IMR-90 (cell line): ENCODE results near the gene ATG10. TPM values are rescaled to one million over a fixed set of nuclear protein-coding genes. Genes with fewer than 3 reads are reported as not detected.

Source experiments
- ATAC-seq: fragments of 200-7000 bp; cut with Tn5 transposase; 2 replicates; pipeline ENCODE4 v1.9.1; 2020; ENCODE audit warnings: low read depth, mild to moderate bottlenecking, moderate library complexity
- BruUV-seq: library from RNA; stranded (reverse); fragments of 400-500 nt; replicated peaks from 2 replicates; lab custom pipeline; 2021; lab: Mats Ljungman, UMichigan
- CTCF ChIA-PET: fragments of 300-600 bp; formaldehyde crosslinking; extraction: SDS; loops from one replicate; lab custom pipeline; 2021; ENCODE audit warnings: antibody characterized with exemption; lab: Yijun Ruan, JAX
- POLR2A ChIA-PET: fragments of 300-600 bp; sonication (Branson Sonifier 250); formaldehyde crosslinking; loops from one replicate; lab custom pipeline; 2022; ENCODE audit warnings: antibody characterized with exemption; ENCODE audit not compliant: unreplicated experiment; lab: Charles Lee
- DNase-seq: peaks from one replicate; pipeline ENCODE4 v3.0.0; 2013
- H2AFZ ChIP-seq: replicated peaks from 2 replicates; pipeline ENCODE3; 2013; ENCODE audit warnings: low read length, mild to moderate bottlenecking; ENCODE audit not compliant: poor library complexity
- H2AK5ac ChIP-seq: 2 replicates; pipeline ENCODE4 v1.6.1; 2013; ENCODE audit warnings: low read depth, low read length, inconsistent platforms
- H2AK9ac ChIP-seq: replicated peaks from 2 replicates; pipeline ENCODE3; 2013; ENCODE audit warnings: mild to moderate bottlenecking, low read depth, low read length, moderate library complexity; ENCODE audit not compliant: poor library complexity
- H2BK120ac ChIP-seq: 2 replicates; pipeline ENCODE4 v1.6.1; 2013; ENCODE audit warnings: low read depth, low read length, inconsistent platforms
- H2BK15ac ChIP-seq: 3 replicates; pipeline ENCODE4 v1.6.1; 2013; ENCODE audit warnings: low read depth, low read length, inconsistent platforms
- H2BK20ac ChIP-seq: 2 replicates; pipeline ENCODE4 v1.6.1; 2013; ENCODE audit warnings: low read depth, mild to moderate bottlenecking, inconsistent platforms, low read length, moderate library complexity
- H2BK5ac ChIP-seq: 2 replicates; pipeline ENCODE4 v1.6.1; 2013; ENCODE audit warnings: mild to moderate bottlenecking, low read depth, low read length, inconsistent platforms; ENCODE audit not compliant: poor library complexity, severe bottlenecking
- H3K14ac ChIP-seq: replicated peaks from 2 replicates; pipeline ENCODE4 v1.6.1; 2013; ENCODE audit warnings: low read depth, low read length, inconsistent platforms
- H3K18ac ChIP-seq: 2 replicates; pipeline ENCODE4 v1.6.1; 2013; ENCODE audit warnings: low read depth, low read length, control low read depth
- H3K23ac ChIP-seq: 2 replicates; pipeline ENCODE4 v1.6.1; 2013; ENCODE audit warnings: low read depth, low read length, inconsistent platforms
- H3K27ac ChIP-seq: 2 replicates; pipeline ENCODE4 v1.5.1; 2013; ENCODE audit warnings: mild to moderate bottlenecking, control low read depth, low read length; ENCODE audit not compliant: insufficient read depth
- H3K27me3 ChIP-seq: 2 replicates; pipeline ENCODE4 v1.6.1; 2013; ENCODE audit warnings: low read length; ENCODE audit not compliant: control insufficient read depth, insufficient read depth
- H3K36me3 ChIP-seq: 2 replicates; pipeline ENCODE4 v1.6.1; 2013; ENCODE audit warnings: low read length, mixed read lengths; ENCODE audit not compliant: control insufficient read depth, insufficient read depth
- H3K4ac ChIP-seq: 2 replicates; pipeline ENCODE4 v1.6.1; 2013; ENCODE audit warnings: low read depth, low read length, inconsistent platforms
- H3K4me1 ChIP-seq: 2 replicates; pipeline ENCODE4 v1.6.1; 2013; ENCODE audit warnings: low read length, mixed read lengths; ENCODE audit not compliant: control insufficient read depth, insufficient read depth
- H3K4me2 ChIP-seq: 2 replicates; pipeline ENCODE4 v1.6.1; 2013; ENCODE audit warnings: low read depth, mild to moderate bottlenecking, control low read depth, low read length, moderate library complexity
- H3K4me3 ChIP-seq: 2 replicates; pipeline ENCODE4 v1.5.1; 2013; ENCODE audit warnings: low read depth, mild to moderate bottlenecking, control low read depth, low read length, moderate library complexity; ENCODE audit not compliant: insufficient read depth
- H3K56ac ChIP-seq: 2 replicates; pipeline ENCODE4 v1.6.1; 2013; ENCODE audit warnings: low read length, inconsistent platforms; ENCODE audit not compliant: insufficient read depth; ENCODE audit errors: extremely low read depth
- H3K79me1 ChIP-seq, 2 experiments: 2 replicates each; pipeline ENCODE4 v1.6.1; 2013; ENCODE audit warnings: low read length in 2 of 2, inconsistent platforms in 1 of 2, low read depth in 1 of 2
- H3K9ac ChIP-seq: 2 replicates; pipeline ENCODE4 v1.6.1; 2013; ENCODE audit warnings: low read depth, low read length, control low read depth
- H3K9me1 ChIP-seq: 2 replicates; pipeline ENCODE4 v1.6.1; 2013; ENCODE audit warnings: low read length, inconsistent platforms; ENCODE audit not compliant: insufficient read depth
- H3K9me3 ChIP-seq: 2 replicates; pipeline ENCODE4 v1.6.1; 2013; ENCODE audit warnings: low read length; ENCODE audit not compliant: control insufficient read depth, insufficient read depth
- H4K20me1 ChIP-seq: 2 replicates; pipeline ENCODE4 v1.6.1; 2013; ENCODE audit warnings: low read length, inconsistent platforms; ENCODE audit not compliant: insufficient read depth
- H4K5ac ChIP-seq: 2 replicates; pipeline ENCODE4 v1.6.1; 2013; ENCODE audit warnings: mild to moderate bottlenecking, low read depth, low read length, control low read depth
- H4K8ac ChIP-seq, 2 experiments: 2 replicates each; pipeline ENCODE4 v1.6.1; 2013; ENCODE audit warnings: low read depth in 2 of 2, low read length in 2 of 2, control low read depth in 1 of 2, inconsistent platforms in 1 of 2
- H4K91ac ChIP-seq: 2 replicates; pipeline ENCODE4 v1.6.1; 2013; ENCODE audit warnings: low read depth, low read length, inconsistent platforms; ENCODE audit not compliant: insufficient read depth
- BHLHE40 ChIP-seq: fragments of 150-350 bp; IDR thresholded peaks from 2 replicates; pipeline ENCODE4 v1.6.1; 2016; ENCODE audit warnings: mild to moderate bottlenecking, low read depth, low read length
- CEBPB ChIP-seq: IDR thresholded peaks from 2 replicates; pipeline ENCODE4 v1.6.1; 2012; ENCODE audit warnings: low read depth, low read length, improper control_type of control experiment
- CHD1 ChIP-seq: IDR thresholded peaks from 2 replicates; pipeline ENCODE4 v1.6.1; 2012; ENCODE audit warnings: low read depth, low read length, improper control_type of control experiment
- FOS ChIP-seq: fragments of 150-350 bp; IDR thresholded peaks from 2 replicates; pipeline ENCODE4 v1.6.1; 2016; ENCODE audit warnings: low read depth, low read length
- MAFK ChIP-seq: IDR thresholded peaks from 2 replicates; pipeline ENCODE4 v1.6.1; 2012; ENCODE audit warnings: low read depth, low read length, improper control_type of control experiment
- MAZ ChIP-seq: IDR thresholded peaks from 2 replicates; pipeline ENCODE4 v1.6.1; 2012; ENCODE audit warnings: low read depth, mild to moderate bottlenecking, low read length, improper control_type of control experiment, moderate library complexity, borderline replicate concordance
- MXI1 ChIP-seq: IDR thresholded peaks from 2 replicates; pipeline ENCODE4 v1.6.1; 2012; ENCODE audit warnings: low read depth, mild to moderate bottlenecking, low read length, moderate library complexity, borderline replicate concordance
- NFE2L2 ChIP-seq: fragments of 150-350 bp; IDR thresholded peaks from 2 replicates; pipeline ENCODE4 v1.6.1; 2016; ENCODE audit warnings: low read depth, mild to moderate bottlenecking, low read length
- POLR2A ChIP-seq: IDR thresholded peaks from 2 replicates; pipeline ENCODE4 v1.6.1; 2012; ENCODE audit warnings: mild to moderate bottlenecking, low read depth, low read length
- RAD21 ChIP-seq: IDR thresholded peaks from 2 replicates; pipeline ENCODE4 v1.6.1; 2012; ENCODE audit warnings: low read length, improper control_type of control experiment
- RCOR1 ChIP-seq: IDR thresholded peaks from 2 replicates; pipeline ENCODE4 v1.6.1; 2012; ENCODE audit warnings: mild to moderate bottlenecking, low read length, improper control_type of control experiment; ENCODE audit not compliant: insufficient replicate concordance
- RFX5 ChIP-seq: IDR thresholded peaks from 2 replicates; pipeline ENCODE4 v1.8.0; 2012; ENCODE audit warnings: low read depth, mild to moderate bottlenecking, low read length, moderate library complexity
- SMC3 ChIP-seq: fragments of 150-350 bp; IDR thresholded peaks from 2 replicates; pipeline ENCODE4 v1.6.1; 2016; ENCODE audit warnings: low read depth, mild to moderate bottlenecking, antibody characterized with exemption, low read length, moderate library complexity
- WGBS, 2 experiments: methylation state at CpG; one replicate each; pipeline versions ENCODE4 v1.1.5 to v1.1.7; 2013; ENCODE audit warnings: missing lambda C conversion rate in 2 of 2; ENCODE audit not compliant: insufficient read length in 1 of 2; ENCODE audit errors: extremely low coverage in 2 of 2; 5-methylcytosine and 5-hydroxymethylcytosine counted together
- dilution Hi-C: fragments of 300-500 bp; cut with HindIII; formaldehyde crosslinking; loops from one replicate; pipeline ENCODE4 v1.14.3; 2018; ENCODE audit warnings: low sequenced_read_pairs; ENCODE audit not compliant: unreplicated experiment
- in situ Hi-C: fragments of 300-500 bp; cut with MboI; formaldehyde crosslinking; loops from 3 replicates; pipeline ENCODE4 v1.14.3; 2019; ENCODE audit warnings: low sequenced_read_pairs, inconsistent platforms, mixed read lengths
- intact Hi-C: fragments of 100-400 bp; cut with micrococcal nuclease; formaldehyde crosslinking; loops from 2 replicates; pipeline ENCODE4 v1.10.0; 2022
- polyA plus RNA-seq, 3 experiments: library from polyadenylated mRNA; depleted of rRNA; stranded (reverse); fragments of >200 nt; gene quantifications; 2 replicates each; pipeline ENCODE4 v1.2.3, GENCODE V29; 2012; ENCODE audit warnings: low replicate concordance in 1 of 3
- total RNA-seq: library from RNA; depleted of rRNA; stranded (reverse); fragments of >200 nt; gene quantifications from 2 replicates; pipeline ENCODE4 v1.2.3, GENCODE V29; 2012
- TF ChIP-seq, protein P1 (sequence below): fragments of 150-350 bp; IDR thresholded peaks from 2 replicates; pipeline ENCODE4 v1.6.1; 2017; ENCODE audit warnings: mild to moderate bottlenecking, antibody characterized with exemption, low read length, low read depth
- TF ChIP-seq, protein P2 (sequence below): conservative IDR thresholded peaks from 2 replicates; pipeline ENCODE4 v1.5.1; 2012; ENCODE audit warnings: mild to moderate bottlenecking, low read depth, low read length, improper control_type of control experiment
- TF ChIP-seq, protein P3 (sequence below): fragments of 150-350 bp; IDR thresholded peaks from 2 replicates; pipeline ENCODE4 v1.6.1; 2016; ENCODE audit warnings: low read depth, mild to moderate bottlenecking, low read length, moderate library complexity, borderline replicate concordance

ATG10 gene
- total and polyA plus RNA-seq, 2 of the 4 experiments (the other 2 are of a cell fraction), result 3.4 to 8.1 TPM

DNA sequence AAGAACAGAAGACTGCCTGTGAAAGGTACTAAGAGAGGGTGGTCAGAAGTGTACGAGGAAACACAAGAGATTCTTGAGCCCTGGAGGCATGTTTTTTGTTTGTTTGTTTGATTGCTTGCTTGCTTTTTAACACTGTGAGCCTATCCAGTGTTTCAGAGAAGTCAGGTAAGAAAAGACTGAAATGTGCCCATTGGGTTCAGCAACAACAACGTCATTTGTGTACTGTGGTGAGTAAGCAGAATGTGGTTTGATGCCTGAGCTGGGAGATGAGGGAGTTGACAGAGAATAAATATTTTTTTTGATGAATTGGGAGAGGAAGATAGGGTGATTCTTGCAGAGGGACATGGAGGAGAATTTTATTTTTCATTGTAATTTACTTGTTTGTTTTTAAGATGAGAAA, 233.2 kb downstream of the ATG10 start:
- Histone ChIP-seq H2AFZ (no peak overlapping the region), H3K9me3 (no peaks in the 10 kb centered on the region), H2BK5ac (no peak overlapping the region), H4K5ac (no peak overlapping the region), H3K9ac (no peak overlapping the region), H2BK15ac (no peak overlapping the region), H2BK120ac (no peak overlapping the region), H2AK5ac (no peak overlapping the region), H4K8ac (no peak overlapping the region), H3K56ac (no peak overlapping the region), H3K4me3 (no peak overlapping the region), H3K79me1 (no peaks in the 10 kb centered on the region), H3K4me1 (no peaks in the 10 kb centered on the region), H4K20me1 (no peaks in the 10 kb centered on the region), H3K36me3 (no peaks in the 10 kb centered on the region), H2AK9ac (no peak overlapping the region), H3K14ac (no peak overlapping the region), H3K27ac (no peak overlapping the region), H3K27me3 (no peaks in the 10 kb centered on the region), H2BK20ac (no peak overlapping the region), H3K9me1 (no peaks in the 10 kb centered on the region), H3K4ac (no peak overlapping the region), H4K91ac (no peak overlapping the region), H3K23ac (no peak overlapping the region), H3K18ac (no peak overlapping the region), H3K4me2 (no peak overlapping the region)
- in situ Hi-C loops, result no loop called here
- WGBS, 2 experiments, result 100% methylated on average over 1 of the region's 2 CpGs; no CpG with 5 or more reads in 1 of the 2 experiments
- no peak for ATAC-seq
- POLR2A ChIA-PET, result no interaction called here
- dilution Hi-C loops, result no loop called here
- intact Hi-C loops, result no loop called here
- DNase-seq, result no peak
- TF ChIP-seq, protein P1, sequence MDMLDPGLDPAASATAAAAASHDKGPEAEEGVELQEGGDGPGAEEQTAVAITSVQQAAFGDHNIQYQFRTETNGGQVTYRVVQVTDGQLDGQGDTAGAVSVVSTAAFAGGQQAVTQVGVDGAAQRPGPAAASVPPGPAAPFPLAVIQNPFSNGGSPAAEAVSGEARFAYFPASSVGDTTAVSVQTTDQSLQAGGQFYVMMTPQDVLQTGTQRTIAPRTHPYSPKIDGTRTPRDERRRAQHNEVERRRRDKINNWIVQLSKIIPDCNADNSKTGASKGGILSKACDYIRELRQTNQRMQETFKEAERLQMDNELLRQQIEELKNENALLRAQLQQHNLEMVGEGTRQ, result no peak
- TF ChIP-seq CEBPB, result no peak
- no peak for TF ChIP-seq SMC3
- no peak for TF ChIP-seq POLR2A
- no peak for TF ChIP-seq BHLHE40
- TF ChIP-seq MAZ, result no peak
- TF ChIP-seq, protein P2, sequence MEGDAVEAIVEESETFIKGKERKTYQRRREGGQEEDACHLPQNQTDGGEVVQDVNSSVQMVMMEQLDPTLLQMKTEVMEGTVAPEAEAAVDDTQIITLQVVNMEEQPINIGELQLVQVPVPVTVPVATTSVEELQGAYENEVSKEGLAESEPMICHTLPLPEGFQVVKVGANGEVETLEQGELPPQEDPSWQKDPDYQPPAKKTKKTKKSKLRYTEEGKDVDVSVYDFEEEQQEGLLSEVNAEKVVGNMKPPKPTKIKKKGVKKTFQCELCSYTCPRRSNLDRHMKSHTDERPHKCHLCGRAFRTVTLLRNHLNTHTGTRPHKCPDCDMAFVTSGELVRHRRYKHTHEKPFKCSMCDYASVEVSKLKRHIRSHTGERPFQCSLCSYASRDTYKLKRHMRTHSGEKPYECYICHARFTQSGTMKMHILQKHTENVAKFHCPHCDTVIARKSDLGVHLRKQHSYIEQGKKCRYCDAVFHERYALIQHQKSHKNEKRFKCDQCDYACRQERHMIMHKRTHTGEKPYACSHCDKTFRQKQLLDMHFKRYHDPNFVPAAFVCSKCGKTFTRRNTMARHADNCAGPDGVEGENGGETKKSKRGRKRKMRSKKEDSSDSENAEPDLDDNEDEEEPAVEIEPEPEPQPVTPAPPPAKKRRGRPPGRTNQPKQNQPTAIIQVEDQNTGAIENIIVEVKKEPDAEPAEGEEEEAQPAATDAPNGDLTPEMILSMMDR, result no peak
- TF ChIP-seq MAFK, result no peak
- TF ChIP-seq CHD1, result no peak
- TF ChIP-seq FOS, result no peak
- TF ChIP-seq NFE2L2, result no peak
- TF ChIP-seq, protein P3, sequence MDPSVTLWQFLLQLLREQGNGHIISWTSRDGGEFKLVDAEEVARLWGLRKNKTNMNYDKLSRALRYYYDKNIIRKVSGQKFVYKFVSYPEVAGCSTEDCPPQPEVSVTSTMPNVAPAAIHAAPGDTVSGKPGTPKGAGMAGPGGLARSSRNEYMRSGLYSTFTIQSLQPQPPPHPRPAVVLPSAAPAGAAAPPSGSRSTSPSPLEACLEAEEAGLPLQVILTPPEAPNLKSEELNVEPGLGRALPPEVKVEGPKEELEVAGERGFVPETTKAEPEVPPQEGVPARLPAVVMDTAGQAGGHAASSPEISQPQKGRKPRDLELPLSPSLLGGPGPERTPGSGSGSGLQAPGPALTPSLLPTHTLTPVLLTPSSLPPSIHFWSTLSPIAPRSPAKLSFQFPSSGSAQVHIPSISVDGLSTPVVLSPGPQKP, result no peak
- no peak for TF ChIP-seq RCOR1
- no peak for TF ChIP-seq RAD21
- no peak for TF ChIP-seq RFX5
- TF ChIP-seq MXI1, result no peak
- no TSS peak for BruUV-seq
- CTCF ChIA-PET, result no interaction called here
